ENCODE data around the gene MAML2.

GRCh38 chr11:96092511-96092910 is 250.5 kb downstream of the MAML2 start:
- no peak for TF ChIP-seq POLR2AphosphoS5 (IDR thresholded peaks at IDR 0.05)
- TF ChIP-seq POLR2A (IDR thresholded peaks at IDR 0.05) = no peak
- TF ChIP-seq CTCF (IDR thresholded peaks at IDR 0.05) = no peak
- TF ChIP-seq EP300 (IDR thresholded peaks at IDR 0.05; ENCODE audit: low read depth) = no peak
